ENCODE data around the gene GPR158. TPM values are rescaled to one million over a fixed set of nuclear protein-coding genes. Genes with fewer than 3 reads are reported as not detected.

GPR158 gene
- total RNA-seq, 4 donors from 2014 or later, result 0.18 TPM; not detected in 3

DNA sequence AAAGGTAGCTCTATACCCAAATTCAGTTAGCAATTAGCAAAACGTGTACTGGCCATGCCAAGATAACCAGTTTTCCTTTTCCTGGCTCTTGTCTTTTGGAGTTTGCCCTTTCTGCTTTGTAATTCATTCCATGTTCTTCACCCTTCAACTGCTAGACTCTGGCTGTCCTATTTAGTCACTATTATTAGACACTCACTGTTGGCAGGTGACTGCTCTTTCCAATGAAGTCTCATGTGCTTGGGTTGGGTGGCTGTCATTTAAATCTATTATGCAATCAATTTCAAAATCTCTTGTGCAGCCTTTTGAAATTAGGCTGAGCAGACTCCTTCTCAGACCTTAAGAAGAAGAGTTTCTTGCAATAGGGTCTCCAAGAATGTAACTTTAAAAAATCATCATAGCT, 266.5 kb downstream of the GPR158 start:
- Histone ChIP-seq H3K4me3 (no peak overlapping the region), H3K27me3 (no peaks in the 10 kb centered on the region), H3K27ac (no peak overlapping the region), H3K36me3 (no peaks in the 10 kb centered on the region), H3K4me1 (no peaks in the 10 kb centered on the region), H3K9me3 (no peaks in the 10 kb centered on the region)
- TF ChIP-seq POLR2A (IDR thresholded peaks at IDR 0.05), result no peak
- TF ChIP-seq, protein P1, sequence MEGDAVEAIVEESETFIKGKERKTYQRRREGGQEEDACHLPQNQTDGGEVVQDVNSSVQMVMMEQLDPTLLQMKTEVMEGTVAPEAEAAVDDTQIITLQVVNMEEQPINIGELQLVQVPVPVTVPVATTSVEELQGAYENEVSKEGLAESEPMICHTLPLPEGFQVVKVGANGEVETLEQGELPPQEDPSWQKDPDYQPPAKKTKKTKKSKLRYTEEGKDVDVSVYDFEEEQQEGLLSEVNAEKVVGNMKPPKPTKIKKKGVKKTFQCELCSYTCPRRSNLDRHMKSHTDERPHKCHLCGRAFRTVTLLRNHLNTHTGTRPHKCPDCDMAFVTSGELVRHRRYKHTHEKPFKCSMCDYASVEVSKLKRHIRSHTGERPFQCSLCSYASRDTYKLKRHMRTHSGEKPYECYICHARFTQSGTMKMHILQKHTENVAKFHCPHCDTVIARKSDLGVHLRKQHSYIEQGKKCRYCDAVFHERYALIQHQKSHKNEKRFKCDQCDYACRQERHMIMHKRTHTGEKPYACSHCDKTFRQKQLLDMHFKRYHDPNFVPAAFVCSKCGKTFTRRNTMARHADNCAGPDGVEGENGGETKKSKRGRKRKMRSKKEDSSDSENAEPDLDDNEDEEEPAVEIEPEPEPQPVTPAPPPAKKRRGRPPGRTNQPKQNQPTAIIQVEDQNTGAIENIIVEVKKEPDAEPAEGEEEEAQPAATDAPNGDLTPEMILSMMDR (IDR thresholded peaks at IDR 0.05), result no peak
- TF ChIP-seq POLR2AphosphoS5 (IDR thresholded peaks at IDR 0.05), result no peak
- TF ChIP-seq EP300 (IDR thresholded peaks at IDR 0.05), result no peak
- DNase-seq (ENCODE audit: low spot score in 2 of 2), result no peak
- 54% methylated on average over 1 of the region's 1 CpG for WGBS

DNA sequence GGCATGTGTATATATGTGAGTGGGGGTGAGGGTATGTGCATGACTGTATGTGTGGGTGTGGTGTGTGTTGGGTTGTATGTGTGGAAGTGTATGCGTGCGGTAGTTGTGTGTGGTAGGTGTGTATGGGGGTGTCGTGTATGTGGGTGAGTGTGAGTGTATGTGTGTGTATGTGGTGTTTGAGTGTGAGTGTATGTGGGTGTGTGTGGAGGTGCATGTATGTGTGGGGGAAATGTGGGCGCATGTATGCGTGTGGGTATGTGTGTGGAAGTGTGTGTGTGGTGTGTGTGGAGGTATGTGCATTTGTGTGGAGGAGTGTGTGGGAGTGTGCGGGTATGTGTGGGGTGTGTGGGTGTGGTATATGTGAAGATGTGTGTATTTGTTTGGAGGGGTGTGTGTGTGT, 269.5 kb downstream of the GPR158 start:
- no peak for TF ChIP-seq EP300 (IDR thresholded peaks at IDR 0.05)
- TF ChIP-seq POLR2AphosphoS5 (IDR thresholded peaks at IDR 0.05), result no peak
- TF ChIP-seq, protein P1 (IDR thresholded peaks at IDR 0.05), result no peak
- TF ChIP-seq POLR2A (IDR thresholded peaks at IDR 0.05), result no peak
- WGBS, result 83% methylated on average over 6 of the region's 6 CpGs
- H3K36me3 ChIP-seq, result no peaks in the 10 kb centered on the region

DNA sequence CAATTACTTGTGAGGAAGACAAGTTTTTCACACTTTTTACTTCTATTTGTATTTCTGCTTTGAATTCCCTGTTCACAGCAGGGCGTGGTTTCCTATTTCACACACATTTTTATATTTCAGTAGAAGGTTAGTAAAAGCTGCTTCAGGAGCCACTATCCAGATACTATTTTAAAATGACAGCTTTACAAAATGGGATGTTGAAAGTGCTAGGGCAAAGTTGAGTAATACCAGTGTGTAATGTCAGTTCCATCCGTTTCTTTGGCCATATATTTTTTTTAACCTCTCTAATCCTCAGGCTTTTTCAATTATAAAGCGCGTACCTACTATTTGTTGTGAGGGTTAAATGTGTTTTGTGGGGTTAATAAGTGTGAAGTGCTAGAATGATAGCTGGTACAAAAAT, 276.6 kb downstream of the GPR158 start:
- TF ChIP-seq POLR2AphosphoS5 (IDR thresholded peaks at IDR 0.05) (no peak), EP300 (IDR thresholded peaks at IDR 0.05) (no peak), POLR2A (IDR thresholded peaks at IDR 0.05) (no peak)
- TF ChIP-seq, protein P1 (IDR thresholded peaks at IDR 0.05), result no peak
- Histone ChIP-seq H3K9me3 (peaks cover 29% of the 10 kb centered on the region), H3K4me3 (no peak overlapping the region), H3K27me3 (no peaks in the 10 kb centered on the region), H3K4me1 (no peaks in the 10 kb centered on the region), H3K36me3 (no peaks in the 10 kb centered on the region), H3K27ac (no peak overlapping the region)
- WGBS, result 75% methylated on average over 4 of the region's 4 CpGs
- DNase-seq (ENCODE audit: low spot score in 2 of 2), result no peak

More for the DNA sequence above, 269.5 kb downstream of the GPR158 start:
- Histone ChIP-seq H3K9me3 (no peaks in the 10 kb centered on the region), H3K4me1 (no peaks in the 10 kb centered on the region), H3K27ac (no peak overlapping the region), H3K4me3 (no peak overlapping the region), H3K27me3 (no peaks in the 10 kb centered on the region)
- DNase-seq (ENCODE audit: low spot score in 2 of 2), result no peak

DNA sequence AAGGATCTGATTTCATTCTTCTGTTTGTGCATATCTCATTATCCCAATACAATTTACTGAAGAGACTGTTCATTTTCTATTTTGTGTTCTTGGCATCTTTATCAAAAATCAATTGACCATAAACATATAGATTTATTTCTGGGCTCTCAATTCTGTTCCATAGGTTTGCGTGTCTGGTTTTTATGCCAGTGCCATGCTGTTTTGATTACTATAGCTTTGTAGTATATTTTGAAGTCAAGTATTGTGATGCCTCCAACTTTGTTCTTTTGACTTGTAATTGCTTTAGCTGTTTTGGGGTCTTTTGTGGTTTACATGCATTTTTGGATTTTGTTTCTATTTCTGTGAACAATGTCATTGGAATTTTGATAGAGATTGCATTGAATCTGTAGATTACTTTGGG, 278.8 kb downstream of the GPR158 start:
- peaks cover 29% of the 10 kb centered on the region for H3K9me3 ChIP-seq
- no peak overlapping the region for H3K27ac ChIP-seq
- no peak overlapping the region for H3K4me3 ChIP-seq
- no peaks in the 10 kb centered on the region for H3K4me1 ChIP-seq
- H3K27me3 ChIP-seq, result no peaks in the 10 kb centered on the region
- H3K36me3 ChIP-seq, result no peaks in the 10 kb centered on the region
- WGBS, result 57% methylated on average over 1 of the region's 1 CpG
- TF ChIP-seq, protein P1 (IDR thresholded peaks at IDR 0.05), result no peak
- TF ChIP-seq EP300 (IDR thresholded peaks at IDR 0.05) (no peak), POLR2AphosphoS5 (IDR thresholded peaks at IDR 0.05) (no peak), POLR2A (IDR thresholded peaks at IDR 0.05) (no peak)
- no peak for DNase-seq (ENCODE audit: low spot score in 2 of 2)

DNA sequence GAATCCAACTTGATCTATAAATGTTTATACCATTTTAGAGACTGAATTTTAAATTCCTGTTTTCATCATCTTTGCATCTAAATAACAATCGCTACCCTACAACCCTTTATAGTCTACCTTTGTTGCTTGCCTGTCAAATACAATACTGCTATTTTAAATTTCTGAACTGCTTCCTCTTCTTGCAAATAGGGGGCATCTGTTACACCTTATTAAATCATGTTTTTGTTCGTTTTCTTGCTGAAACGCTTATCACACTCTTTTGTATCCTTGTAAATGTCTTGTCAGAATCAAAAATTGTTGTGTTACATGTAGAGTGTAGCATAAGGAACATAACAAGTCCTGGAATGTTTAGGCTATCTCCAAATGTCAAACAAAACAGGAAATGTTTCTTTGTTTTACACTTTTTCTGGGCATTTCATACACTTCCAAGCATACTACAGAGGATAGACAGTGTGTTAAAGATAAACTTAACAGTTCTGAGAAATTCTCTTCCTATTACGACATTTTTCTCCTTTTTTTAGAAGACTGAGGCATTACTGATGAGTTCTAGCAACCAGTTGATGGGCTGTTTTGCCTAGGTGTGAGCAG, 281.3 kb downstream of the GPR158 start:
- TF ChIP-seq POLR2AphosphoS5 (IDR thresholded peaks at IDR 0.05) (no peak), EP300 (IDR thresholded peaks at IDR 0.05) (no peak), POLR2A (IDR thresholded peaks at IDR 0.05) (no peak)
- TF ChIP-seq, protein P1 (IDR thresholded peaks at IDR 0.05), result no peak
- Histone ChIP-seq H3K36me3 (no peaks in the 10 kb centered on the region), H3K27me3 (no peaks in the 10 kb centered on the region), H3K27ac (no peak overlapping the region), H3K9me3 (peaks cover 29% of the 10 kb centered on the region), H3K4me1 (no peaks in the 10 kb centered on the region), H3K4me3 (no peak overlapping the region)
- DNase-seq (ENCODE audit: low spot score in 2 of 2), result no peak
- WGBS, result 39% methylated on average over 4 of the region's 4 CpGs
